ENCODE results near the gene PRKAA1.
"Not testable (repeated sequence)": the region's sequence is repeated elsewhere in the genome, so short reads cannot be mapped to it uniquely, and the experiment has no call there.

- not testable (repeated sequence) for TF ChIP-seq MAZ (IDR thresholded peaks at IDR 0.05; ENCODE audit: borderline replicate concordance, low read depth, low read length); CTCF (conservative IDR thresholded peaks at IDR 0.05; ENCODE audit: low read depth, low read length); MAFK (IDR thresholded peaks at IDR 0.05; ENCODE audit: low read depth, low read length); POLR2A (IDR thresholded peaks at IDR 0.05; ENCODE audit: low read depth, low read length); FOS (IDR thresholded peaks at IDR 0.05; ENCODE audit: low read depth, low read length); NFE2L2 (IDR thresholded peaks at IDR 0.05; ENCODE audit: low read depth, low read length); RFX5 (IDR thresholded peaks at IDR 0.05; ENCODE audit: low read depth, low read length); CHD1 (IDR thresholded peaks at IDR 0.05; ENCODE audit: low read depth, low read length); MXI1 (IDR thresholded peaks at IDR 0.05; ENCODE audit: borderline replicate concordance, low read depth, low read length); RAD21 (IDR thresholded peaks at IDR 0.05; ENCODE audit: low read length)
- TF ChIP-seq, protein P1, sequence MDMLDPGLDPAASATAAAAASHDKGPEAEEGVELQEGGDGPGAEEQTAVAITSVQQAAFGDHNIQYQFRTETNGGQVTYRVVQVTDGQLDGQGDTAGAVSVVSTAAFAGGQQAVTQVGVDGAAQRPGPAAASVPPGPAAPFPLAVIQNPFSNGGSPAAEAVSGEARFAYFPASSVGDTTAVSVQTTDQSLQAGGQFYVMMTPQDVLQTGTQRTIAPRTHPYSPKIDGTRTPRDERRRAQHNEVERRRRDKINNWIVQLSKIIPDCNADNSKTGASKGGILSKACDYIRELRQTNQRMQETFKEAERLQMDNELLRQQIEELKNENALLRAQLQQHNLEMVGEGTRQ (IDR thresholded peaks at IDR 0.05; ENCODE audit: low read depth, low read length): not testable (repeated sequence)
Measured at GRCh38 chr5:40788941-40789340, 9.2 kb downstream of the PRKAA1 start.
